HL-60 (cell line): ENCODE measurements around the gene SKA3.

Experiments
- GABPA ChIP-seq: IDR thresholded peaks from 2 replicates; pipeline ENCODE4 v1.6.1; 2012; ENCODE audit warnings: low read depth
- TF ChIP-seq, protein P1 (sequence below): IDR thresholded peaks from one replicate; pipeline ENCODE4 v1.5.1; 2011; ENCODE audit warnings: low read length, control low read depth, inconsistent platforms; ENCODE audit not compliant: insufficient read depth

DNA sequence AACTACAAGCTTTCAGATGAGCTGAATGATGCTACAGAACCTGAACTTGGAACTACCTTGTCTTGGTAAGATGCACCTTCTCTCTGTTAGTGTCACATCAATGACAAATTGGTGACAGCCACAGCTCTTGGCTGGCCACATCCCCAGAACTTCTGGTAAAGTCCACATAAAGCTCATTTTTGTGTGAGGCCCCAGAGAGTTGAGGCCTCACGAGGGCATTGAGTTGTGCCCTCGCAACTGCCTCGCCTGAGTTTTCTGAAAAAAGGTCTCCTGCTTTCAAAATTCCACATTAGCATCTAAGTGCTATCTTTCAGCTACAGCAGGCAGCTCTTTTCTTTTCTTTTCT is 42.7 kb upstream of the SKA3 start:
- TF ChIP-seq, protein P1, sequence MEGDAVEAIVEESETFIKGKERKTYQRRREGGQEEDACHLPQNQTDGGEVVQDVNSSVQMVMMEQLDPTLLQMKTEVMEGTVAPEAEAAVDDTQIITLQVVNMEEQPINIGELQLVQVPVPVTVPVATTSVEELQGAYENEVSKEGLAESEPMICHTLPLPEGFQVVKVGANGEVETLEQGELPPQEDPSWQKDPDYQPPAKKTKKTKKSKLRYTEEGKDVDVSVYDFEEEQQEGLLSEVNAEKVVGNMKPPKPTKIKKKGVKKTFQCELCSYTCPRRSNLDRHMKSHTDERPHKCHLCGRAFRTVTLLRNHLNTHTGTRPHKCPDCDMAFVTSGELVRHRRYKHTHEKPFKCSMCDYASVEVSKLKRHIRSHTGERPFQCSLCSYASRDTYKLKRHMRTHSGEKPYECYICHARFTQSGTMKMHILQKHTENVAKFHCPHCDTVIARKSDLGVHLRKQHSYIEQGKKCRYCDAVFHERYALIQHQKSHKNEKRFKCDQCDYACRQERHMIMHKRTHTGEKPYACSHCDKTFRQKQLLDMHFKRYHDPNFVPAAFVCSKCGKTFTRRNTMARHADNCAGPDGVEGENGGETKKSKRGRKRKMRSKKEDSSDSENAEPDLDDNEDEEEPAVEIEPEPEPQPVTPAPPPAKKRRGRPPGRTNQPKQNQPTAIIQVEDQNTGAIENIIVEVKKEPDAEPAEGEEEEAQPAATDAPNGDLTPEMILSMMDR, result no peak
- no peak for TF ChIP-seq GABPA
